IMR-90 (cell line): ENCODE results near the gene CYBRD1.

ENCODE experiments used
- MXI1 ChIP-seq: IDR thresholded peaks from 2 replicates; pipeline ENCODE4 v1.6.1; 2012; ENCODE audit warnings: low read depth, mild to moderate bottlenecking, low read length, moderate library complexity, borderline replicate concordance
- POLR2A ChIP-seq: IDR thresholded peaks from 2 replicates; pipeline ENCODE4 v1.6.1; 2012; ENCODE audit warnings: mild to moderate bottlenecking, low read depth, low read length
- RAD21 ChIP-seq: IDR thresholded peaks from 2 replicates; pipeline ENCODE4 v1.6.1; 2012; ENCODE audit warnings: low read length, improper control_type of control experiment
- TF ChIP-seq, protein P1 (sequence below): conservative IDR thresholded peaks from 2 replicates; pipeline ENCODE4 v1.5.1; 2012; ENCODE audit warnings: mild to moderate bottlenecking, low read depth, low read length, improper control_type of control experiment

DNA sequence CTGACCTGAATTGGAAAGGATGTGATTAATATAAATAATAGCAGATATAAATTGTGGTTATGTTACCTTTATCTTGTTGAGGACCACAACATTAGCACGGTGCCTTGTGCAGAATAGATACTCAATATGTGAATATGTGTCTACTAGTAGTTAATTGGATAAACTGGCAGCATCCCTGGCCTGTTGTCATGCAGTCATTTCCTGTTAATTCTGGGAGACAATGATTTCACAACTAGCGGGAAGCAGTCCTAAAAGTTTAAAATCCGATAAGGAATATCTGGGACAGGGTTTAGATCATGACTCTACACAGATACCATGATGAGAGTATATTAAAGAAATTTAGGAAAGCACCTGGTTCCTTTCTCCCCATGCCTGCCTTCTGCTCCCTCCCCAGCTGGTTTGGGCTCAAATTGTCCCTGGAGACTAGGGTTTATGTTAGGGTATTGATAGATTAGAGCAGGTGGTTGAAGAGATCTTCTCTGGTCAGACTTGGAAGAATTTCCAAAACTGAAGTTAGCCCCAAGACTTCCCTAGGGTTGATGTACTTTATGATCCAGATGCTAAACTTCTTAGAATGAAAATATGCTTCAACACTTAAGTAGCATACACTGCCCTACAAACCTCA, 32.8 kb downstream of the CYBRD1 start:
- TF ChIP-seq, protein P1, sequence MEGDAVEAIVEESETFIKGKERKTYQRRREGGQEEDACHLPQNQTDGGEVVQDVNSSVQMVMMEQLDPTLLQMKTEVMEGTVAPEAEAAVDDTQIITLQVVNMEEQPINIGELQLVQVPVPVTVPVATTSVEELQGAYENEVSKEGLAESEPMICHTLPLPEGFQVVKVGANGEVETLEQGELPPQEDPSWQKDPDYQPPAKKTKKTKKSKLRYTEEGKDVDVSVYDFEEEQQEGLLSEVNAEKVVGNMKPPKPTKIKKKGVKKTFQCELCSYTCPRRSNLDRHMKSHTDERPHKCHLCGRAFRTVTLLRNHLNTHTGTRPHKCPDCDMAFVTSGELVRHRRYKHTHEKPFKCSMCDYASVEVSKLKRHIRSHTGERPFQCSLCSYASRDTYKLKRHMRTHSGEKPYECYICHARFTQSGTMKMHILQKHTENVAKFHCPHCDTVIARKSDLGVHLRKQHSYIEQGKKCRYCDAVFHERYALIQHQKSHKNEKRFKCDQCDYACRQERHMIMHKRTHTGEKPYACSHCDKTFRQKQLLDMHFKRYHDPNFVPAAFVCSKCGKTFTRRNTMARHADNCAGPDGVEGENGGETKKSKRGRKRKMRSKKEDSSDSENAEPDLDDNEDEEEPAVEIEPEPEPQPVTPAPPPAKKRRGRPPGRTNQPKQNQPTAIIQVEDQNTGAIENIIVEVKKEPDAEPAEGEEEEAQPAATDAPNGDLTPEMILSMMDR = no peak
- TF ChIP-seq RAD21 (no peak), MXI1 (no peak), POLR2A (no peak)
